Nucleus accumbens (tissue), 56 donors: ENCODE results near the gene TFAP2D.

Experiments
- DNase-seq, 56 donors: peaks; one replicate each; lab custom pipeline; 2025; lab: John Stamatoyannopoulos, UW

TFAP2D gene

DNA sequence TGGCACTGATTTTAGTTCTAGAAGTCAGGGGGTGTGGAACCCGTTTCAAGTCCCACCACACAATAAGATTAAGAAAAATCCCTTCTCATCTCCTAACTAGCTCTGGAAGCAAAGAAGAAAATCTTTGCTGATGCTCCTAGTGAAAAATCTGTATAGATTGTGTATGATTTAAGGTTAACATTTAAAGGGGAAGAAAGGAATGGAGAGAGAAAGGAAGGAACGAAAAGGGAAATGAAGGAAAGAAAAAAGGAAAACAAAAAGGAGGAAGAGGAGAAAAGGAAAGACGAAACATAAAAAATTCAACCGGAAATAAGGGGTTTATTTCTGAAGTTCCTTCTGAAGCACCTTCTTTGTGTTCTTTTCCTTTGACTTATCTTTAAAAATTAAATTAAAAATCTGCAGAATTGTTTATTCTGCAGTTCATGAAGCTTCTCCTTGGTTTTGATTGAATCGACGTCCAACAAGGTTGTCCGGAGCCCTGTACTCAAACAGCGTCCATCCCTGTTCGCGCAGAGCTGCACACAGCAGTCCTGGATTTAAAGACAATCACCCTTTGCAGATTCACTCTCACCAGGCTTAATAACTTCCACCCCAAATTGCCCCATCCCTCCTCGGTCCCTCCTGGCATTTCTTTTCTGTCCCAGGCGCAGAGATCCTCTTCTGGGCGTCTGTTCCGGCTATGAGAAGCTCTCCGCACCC is 103.8 kb downstream of the TFAP2D start:
- no peak for DNase-seq

DNA sequence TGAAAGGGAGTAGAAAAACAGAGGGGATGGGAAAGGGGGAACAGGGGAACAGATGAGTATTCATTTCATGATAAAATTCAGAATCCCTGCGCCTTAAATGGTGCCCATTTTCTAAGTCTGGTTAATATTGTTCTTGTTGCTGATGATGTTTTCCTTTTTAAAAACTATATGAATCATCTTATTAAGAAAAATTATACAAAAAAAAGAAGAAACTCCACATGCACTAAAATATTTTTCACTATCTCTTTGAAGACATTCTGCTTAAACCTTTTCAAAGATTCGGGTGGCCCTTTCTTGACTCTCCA is 104.3 kb downstream of the TFAP2D start:
- no peak for DNase-seq

DNA sequence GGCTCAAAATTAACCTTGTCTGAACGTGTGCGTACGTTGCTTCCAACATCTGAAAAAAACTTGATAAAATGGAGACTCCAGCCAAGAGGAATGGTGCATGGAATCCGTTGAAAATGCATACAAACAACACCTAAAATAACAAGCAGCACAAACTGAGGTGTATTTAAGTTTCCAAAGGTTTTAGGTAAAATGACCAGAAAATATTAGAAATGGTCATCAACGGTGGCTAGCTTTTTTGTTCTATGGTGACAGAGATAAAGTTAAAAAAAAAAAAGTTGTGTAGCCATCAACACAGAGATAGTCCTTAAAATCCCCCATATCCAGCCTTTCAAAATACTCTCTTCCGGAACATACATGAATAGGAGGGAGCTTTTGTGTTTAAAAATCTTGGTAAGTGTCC is 104.7 kb downstream of the TFAP2D start:
- no peak for DNase-seq

DNA sequence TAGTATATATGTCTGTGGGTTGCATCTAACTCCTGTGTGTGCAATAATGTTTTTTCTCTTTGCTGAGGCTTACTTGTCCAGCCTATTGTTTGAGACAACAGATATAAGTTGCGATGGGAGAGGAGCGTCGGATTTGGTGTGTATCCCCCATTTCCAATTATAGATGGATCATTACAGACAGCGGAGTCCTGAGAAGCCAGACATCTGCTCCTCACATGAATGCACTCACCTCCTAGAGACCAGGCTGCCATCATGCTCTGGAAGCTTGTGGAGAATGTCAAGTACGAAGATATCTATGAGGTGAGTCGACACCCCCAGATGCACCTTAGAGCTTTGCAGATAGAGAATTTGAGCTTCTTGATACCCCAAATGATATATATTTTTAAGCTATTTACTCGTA is 105.3 kb downstream of the TFAP2D start, which contains the start of gene TFAP2B:
TSS of gene TFAP2B (plus strand) at position 199 of the 400 bp plus-strand sequence. CDS start at position 220, 21 bp downstream.
- DNase-seq, result no peak

DNA sequence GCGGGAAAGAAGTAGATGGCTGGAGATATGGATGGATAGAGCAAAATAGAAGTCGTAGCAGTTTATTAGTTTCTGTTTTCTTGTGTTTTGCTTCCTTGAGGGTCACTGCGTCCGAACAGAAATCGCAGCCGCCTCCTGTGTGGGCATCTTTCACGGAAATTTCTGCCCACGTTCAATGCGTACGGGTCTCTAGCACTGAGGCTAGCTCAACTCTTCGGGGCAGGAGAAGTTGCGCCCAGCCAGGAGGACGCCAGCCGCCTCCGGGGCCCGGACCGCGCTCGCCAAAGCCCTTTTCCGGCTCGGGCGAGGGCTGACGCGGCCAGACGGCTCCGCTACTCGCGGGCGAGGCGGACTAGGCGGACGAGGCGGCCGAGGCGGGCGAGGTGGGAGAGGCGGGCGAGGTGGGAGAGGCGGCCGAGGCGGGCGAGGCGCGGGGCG is 106.2 kb downstream of the TFAP2D start:
- DNase-seq, result no peak

DNA sequence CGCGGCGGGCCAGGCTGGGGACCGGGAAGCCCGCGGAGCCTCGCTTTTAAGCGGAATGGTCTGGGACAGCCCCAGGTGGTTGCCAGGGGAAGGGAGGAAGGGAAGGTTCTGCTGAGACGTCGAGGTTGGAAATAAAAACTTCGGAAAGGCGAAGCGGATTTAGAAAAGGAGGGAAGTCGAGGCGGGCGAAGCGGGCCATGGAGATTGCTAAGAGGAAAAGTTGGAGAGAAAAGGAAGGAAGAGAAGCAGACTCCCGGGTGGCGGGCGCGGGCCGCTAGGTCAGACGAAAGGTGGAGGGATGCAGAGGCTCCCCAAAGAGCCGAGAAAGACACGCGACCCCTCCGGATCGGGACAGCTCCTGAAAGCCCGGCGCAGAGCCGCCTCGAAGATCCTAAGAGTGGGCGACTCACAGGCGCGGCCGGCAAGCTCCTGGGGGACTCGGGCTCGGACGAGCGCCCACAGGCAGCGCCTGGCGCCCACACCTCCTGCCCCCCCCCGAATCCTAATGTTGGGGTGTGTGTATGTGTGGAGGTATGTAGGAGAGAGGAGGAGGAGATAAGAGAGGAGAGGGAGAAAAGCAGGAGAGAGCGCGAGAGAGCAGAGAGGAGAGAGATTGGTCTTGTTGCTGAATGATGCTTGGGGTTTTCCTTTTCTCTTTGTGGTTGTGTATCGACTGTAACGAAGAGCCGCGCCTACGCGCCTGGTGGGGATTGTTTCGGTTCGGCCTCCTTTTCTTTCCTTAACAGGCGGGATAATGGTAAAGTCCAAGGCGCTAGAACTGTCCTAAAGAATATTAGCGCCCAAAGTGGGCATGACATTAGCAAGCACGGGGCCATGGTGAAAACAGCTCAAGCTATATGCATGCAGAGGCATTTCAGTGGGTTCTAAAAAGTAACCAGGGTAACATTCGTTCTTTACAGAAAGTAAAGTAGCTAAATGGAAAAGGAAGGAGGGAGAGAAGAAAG is 106.9 kb downstream of the TFAP2D start:
- no peak for DNase-seq

DNA sequence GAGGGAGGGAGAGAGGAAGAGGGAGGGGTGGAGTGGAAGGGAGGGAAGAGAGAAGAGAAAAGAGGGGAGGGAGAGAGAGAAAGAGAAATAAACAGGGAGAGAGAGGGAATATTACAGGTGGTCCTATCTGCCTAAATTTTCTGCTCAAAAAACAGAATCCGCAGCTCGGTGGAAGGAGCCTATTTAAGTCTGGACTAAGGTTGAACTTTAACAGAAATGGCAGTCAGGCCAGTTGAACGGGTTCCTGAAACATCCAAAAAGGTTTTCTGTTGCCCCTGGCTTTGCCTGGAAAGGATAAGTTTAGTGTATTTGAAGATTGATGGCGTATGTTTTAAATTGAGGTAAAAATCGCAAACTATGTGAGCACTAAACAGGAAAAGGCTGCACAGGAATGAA is 107.5 kb downstream of the TFAP2D start:
- DNase-seq, result no peak

DNA sequence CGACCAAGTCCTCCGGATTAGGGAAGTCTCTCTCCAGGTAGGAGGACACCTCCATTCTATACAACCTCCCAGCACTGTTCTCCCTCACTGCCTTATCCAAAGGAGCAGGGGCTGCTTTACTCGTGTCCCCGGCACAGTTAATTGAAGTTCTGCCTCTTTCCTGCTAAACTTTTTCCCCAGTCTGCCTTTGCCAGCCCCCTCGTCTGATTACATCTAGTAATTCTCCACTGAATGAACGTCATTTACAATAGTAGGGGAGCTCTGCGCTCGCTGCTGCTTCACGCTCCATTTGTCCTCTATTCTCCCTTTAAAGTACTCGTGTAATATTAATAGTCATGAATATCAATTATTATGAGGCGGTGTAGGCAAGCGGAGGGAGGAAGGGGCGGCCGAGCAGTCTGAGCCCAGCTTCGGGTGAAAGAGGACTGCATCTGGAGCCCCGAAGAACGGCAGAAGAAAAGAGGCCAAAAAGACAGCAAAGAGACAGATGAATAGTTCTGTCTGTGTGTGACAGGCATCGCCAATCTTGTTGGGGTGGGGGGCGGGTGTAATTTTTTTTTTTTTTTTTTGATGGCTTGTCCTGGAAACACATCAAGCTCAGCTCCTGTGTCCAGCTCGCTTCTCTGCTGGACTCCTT is 108.2 kb downstream of the TFAP2D start:
- DNase-seq, result no peak

DNA sequence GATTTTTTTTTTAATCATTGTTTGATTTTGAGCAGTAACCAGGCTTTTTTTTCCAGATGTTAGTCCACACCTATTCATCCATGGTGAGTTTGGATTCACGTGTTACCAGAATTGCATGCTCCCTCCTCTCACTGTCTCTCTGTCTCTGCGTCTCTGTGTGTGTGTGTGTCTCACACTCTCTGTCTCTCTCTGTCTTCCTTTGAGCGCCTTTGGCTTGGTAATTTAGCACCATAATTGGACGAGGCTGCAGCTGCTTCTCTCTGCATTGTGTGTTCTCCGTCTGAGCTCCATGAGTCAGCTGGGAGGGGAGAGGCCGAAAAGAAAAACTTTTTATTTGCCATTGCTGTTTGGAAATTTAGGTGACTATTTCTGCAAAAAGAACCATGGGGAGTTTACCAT is 108.8 kb downstream of the TFAP2D start:
- DNase-seq, result no peak
